HepG2 (cell line): ENCODE data around the gene CDK6. TPM values are rescaled to one million over a fixed set of nuclear protein-coding genes. Genes with fewer than 3 reads are reported as not detected.

Experiments
- ATAC-seq: fragments of 200-7000 bp; cut with Tn5 transposase; 3 replicates; pipeline ENCODE4 v1.9.1; 2020; ENCODE audit warnings: mild to moderate bottlenecking, moderate library complexity
- BruUV-seq: library from RNA; stranded (reverse); fragments of 400-500 nt; replicated peaks from 2 replicates; lab custom pipeline; 2021; lab: Mats Ljungman, UMichigan
- CTCF ChIA-PET: fragments of 300-600 bp; formaldehyde crosslinking; extraction: SDS; loops from one replicate; lab custom pipeline; 2021; ENCODE audit warnings: low total read pairs, inconsistent platforms, low intra/inter-chr PET ratio; lab: Yijun Ruan, JAX
- POLR2A ChIA-PET: fragments of 350-600 bp; sonication (Branson Sonifier 250); formaldehyde crosslinking; loops from one replicate; lab custom pipeline; 2020; ENCODE audit warnings: antibody characterized with exemption, inconsistent platforms; lab: Yijun Ruan, JAX
- DNase-seq: peaks from one replicate; pipeline ENCODE4 v3.0.0-alpha.2; 2015; ENCODE audit warnings: low spot score
- FAIRE-seq: peaks from 3 replicates; lab custom pipeline; 2011; peaks lifted over from hg19 to GRCh38; lab: Jason Lieb, UNC
- H2AFZ ChIP-seq: one replicate; pipeline ENCODE4 v1.6.1; 2011; ENCODE audit warnings: low read length, inconsistent platforms
- H3K27ac ChIP-seq: fragments of 300-600 bp; 3 replicates; pipeline ENCODE4 v1.8.0; 2011; ENCODE audit warnings: mixed run types, mild to moderate bottlenecking, mixed read lengths, low read length, inconsistent platforms; ENCODE audit not compliant: insufficient read depth; ENCODE audit errors: extremely low read length
- H3K27me3 ChIP-seq, 2 experiments: fragments of 200-600 bp in 1 of 2; 2 replicates in 1 of 2; 3 replicates in 1 of 2; pipeline versions ENCODE4 v1.6.0 to v1.8.0; 2011; ENCODE audit warnings: low read length in 2 of 2, mild to moderate bottlenecking in 2 of 2, moderate library complexity in 2 of 2, inconsistent platforms in 1 of 2; ENCODE audit not compliant: insufficient read depth in 2 of 2, control insufficient read depth in 1 of 2
- H3K36me3 ChIP-seq, 2 experiments: fragments of 200-600 bp in 1 of 2; replicated peaks in 1 of 2; 2 replicates in 1 of 2; 3 replicates in 1 of 2; pipeline versions ENCODE4 v1.5.1 to v1.8.0; 2011; ENCODE audit warnings: low read length in 2 of 2, inconsistent platforms in 1 of 2; ENCODE audit not compliant: insufficient read depth in 2 of 2, control insufficient read depth in 1 of 2
- H3K4me1 ChIP-seq: 2 replicates; pipeline ENCODE4 v1.5.1; 2012; ENCODE audit warnings: low read length, inconsistent platforms; ENCODE audit not compliant: insufficient read depth
- H3K4me2 ChIP-seq: 2 replicates; pipeline ENCODE4 v1.6.0; 2011; ENCODE audit warnings: low read depth, low read length, inconsistent platforms
- H3K4me3 ChIP-seq, 3 experiments: fragments of 200-600 bp in 1 of 3; sonication (generic), shearing (Covaris generic) in 1 of 3; replicated peaks in 1 of 3; 2 replicates each; pipeline ENCODE4 v1.5.1; 2011 to 2016; ENCODE audit warnings: low read length in 3 of 3, inconsistent platforms in 2 of 3, low read depth in 2 of 3, mild to moderate bottlenecking in 2 of 3, control low read depth in 1 of 3, mixed read lengths in 1 of 3; ENCODE audit not compliant: insufficient read depth in 1 of 3
- H3K79me2 ChIP-seq: one replicate; pipeline ENCODE4 v1.6.1; 2011; ENCODE audit warnings: low read length, inconsistent platforms; ENCODE audit not compliant: insufficient read depth
- H3K9ac ChIP-seq: 2 replicates; pipeline ENCODE4 v1.6.0; 2011; ENCODE audit warnings: mild to moderate bottlenecking, low read depth, low read length, inconsistent platforms; ENCODE audit not compliant: insufficient read depth
- H3K9me3 ChIP-seq: 2 replicates; pipeline ENCODE4 v1.5.1; 2012; ENCODE audit warnings: mild to moderate bottlenecking, low read length
- H4K20me1 ChIP-seq: 2 replicates; pipeline ENCODE4 v1.6.0; 2011; ENCODE audit warnings: inconsistent platforms, mild to moderate bottlenecking, low read length, moderate library complexity; ENCODE audit not compliant: insufficient read depth
- ATF6 ChIP-seq: sonication (generic); formaldehyde crosslinking; conservative IDR thresholded peaks from 2 replicates; pipeline ENCODE4 v1.4.0; 2020; ENCODE audit warnings: missing genetic modification reagents
- DR1 ChIP-seq: sonication (generic); formaldehyde crosslinking; IDR thresholded peaks from 2 replicates; pipeline ENCODE4 v1.8.0; 2021; ENCODE audit warnings: mild to moderate bottlenecking, missing genetic modification reagents, inconsistent platforms
- KDM2A ChIP-seq: sonication (generic); formaldehyde crosslinking; IDR thresholded peaks from 2 replicates; pipeline ENCODE4 v1.4.0; 2020; ENCODE audit warnings: low read depth, missing genetic modification reagents, borderline replicate concordance
- TARDBP ChIP-seq: sonication (generic); formaldehyde crosslinking; IDR thresholded peaks from 2 replicates; pipeline ENCODE4 v1.8.0; 2022; ENCODE audit warnings: mild to moderate bottlenecking, missing genetic modification reagents
- THRA ChIP-seq: sonication (generic); formaldehyde crosslinking; IDR thresholded peaks from 2 replicates; pipeline ENCODE4 v1.4.0; 2020; ENCODE audit warnings: missing genetic modification reagents, borderline replicate concordance
- TOE1 ChIP-seq: sonication (generic); formaldehyde crosslinking; IDR thresholded peaks from 2 replicates; pipeline ENCODE4 v1.4.0; 2020; ENCODE audit warnings: mild to moderate bottlenecking, missing genetic modification reagents
- ZFP1 ChIP-seq: IDR thresholded peaks from 2 replicates; pipeline ENCODE4 v1.6.1; 2016
- ZKSCAN5 ChIP-seq: sonication (generic); formaldehyde crosslinking; IDR thresholded peaks from 2 replicates; pipeline ENCODE4 v1.5.1; 2020; ENCODE audit warnings: mild to moderate bottlenecking, missing genetic modification reagents
- ZNF230 ChIP-seq: sonication (generic); formaldehyde crosslinking; IDR thresholded peaks from 2 replicates; pipeline ENCODE4 v1.4.0; 2020; ENCODE audit warnings: mild to moderate bottlenecking, missing genetic modification reagents
- ZNF382 ChIP-seq: sonication (generic); formaldehyde crosslinking; IDR thresholded peaks from 2 replicates; pipeline ENCODE4 v1.5.0; 2020; ENCODE audit warnings: missing genetic modification reagents, mild to moderate bottlenecking, borderline replicate concordance
- ZNF564 ChIP-seq: sonication (generic); formaldehyde crosslinking; IDR thresholded peaks from 2 replicates; pipeline ENCODE4 v1.8.1; 2023; ENCODE audit warnings: mild to moderate bottlenecking, missing genetic modification reagents
- ZNF646 ChIP-seq: sonication (generic); formaldehyde crosslinking; IDR thresholded peaks from 2 replicates; pipeline ENCODE4 v1.9.0; 2021; ENCODE audit warnings: mild to moderate bottlenecking, missing genetic modification reagents
- ZNF713 ChIP-seq: sonication (generic); formaldehyde crosslinking; IDR thresholded peaks from 2 replicates; pipeline ENCODE4 v1.4.0; 2020; ENCODE audit warnings: mild to moderate bottlenecking, missing genetic modification reagents
- WGBS: methylation state at CpG from one replicate; pipeline ENCODE4 v1.1.6; 2017; ENCODE audit warnings: low lambda C conversion rate; 5-methylcytosine and 5-hydroxymethylcytosine counted together
- in situ Hi-C: cut with HindIII; loops from 2 replicates; pipeline ENCODE4 v1.10.0; 2017; ENCODE audit warnings: low pct_unique_long_range_greater_than_20kb; ENCODE audit not compliant: extremely low pct_ligation_motif_present
- intact Hi-C: fragments of 100-400 bp; cut with micrococcal nuclease; formaldehyde crosslinking; loops from one replicate; pipeline ENCODE4 v1.10.0; 2022; ENCODE audit not compliant: unreplicated experiment
- polyA plus RNA-seq, 8 experiments: library from polyadenylated mRNA; depleted of rRNA in 3 of 8; stranded (reverse) in 7 of 8; unstranded in 1 of 8; fragments of >200 nt; fragmentation: Illumina TruSeq in 4 of 8; extraction: Trizol in 4 of 8; gene quantifications; 2 replicates each; pipeline versions ENCODE4 v1.2.1 to v1.2.3, GENCODE V29; 2011 to 2016; ENCODE audit warnings: low read depth in 4 of 8, missing spikeins in 1 of 8, mixed read lengths in 1 of 8; ENCODE audit not compliant: insufficient read depth in 1 of 8
- total RNA-seq, 5 experiments: library from RNA; depleted of rRNA; stranded (reverse); fragments of >200 nt; fragmentation: Illumina TruSeq; extraction: Trizol; gene quantifications; 2 replicates each; pipeline ENCODE4 v1.2.3, GENCODE V29; 2016; ENCODE audit warnings: low read depth in 1 of 5
- TF ChIP-seq, protein P1 (sequence below): conservative IDR thresholded peaks from 2 replicates; pipeline ENCODE4 v1.6.1; 2018; ENCODE audit warnings: missing genetic modification reagents

Gene CDK6
- total and polyA plus RNA-seq, 2 of the 13 experiments (the other 11 are each of a cell fraction or from before 2014, with no cell fraction given), result 34.6 to 90.8 TPM

- in situ Hi-C loops (no loop called here), intact Hi-C loops (loop anchor here (5.0 kb wide), 1 partner anchor 346 kb away; the partner anchor contains the start of gene HEPACAM2)
- Histone ChIP-seq H3K36me3 (no peaks in the 10 kb centered on the region), H2AFZ (no peak overlapping the region), H3K27ac (no peak overlapping the region), H3K79me2 (no peaks in the 10 kb centered on the region), H3K9me3 (no peaks in the 10 kb centered on the region), H3K4me3 (no peak overlapping the region), H4K20me1 (no peaks in the 10 kb centered on the region), H3K9ac (no peak overlapping the region), H3K4me1 (no peaks in the 10 kb centered on the region), H3K27me3 (no peaks in the 10 kb centered on the region), H3K4me2 (no peak overlapping the region)
- ATAC-seq (no peak), FAIRE-seq (no peak), DNase-seq (no peak)
- no TSS peak for BruUV-seq
- ChIA-PET POLR2A (no interaction called here), CTCF (no interaction called here)
- 43% methylated on average over 4 of the region's 4 CpGs for WGBS
- TF ChIP-seq ATF6 (no peak), KDM2A (no peak), ZNF713 (CRISPR knock-in tag) (no peak), ZNF382 (CRISPR knock-in tag) (no peak), ZFP1 (CRISPR knock-in tag) (no peak), ZKSCAN5 (CRISPR knock-in tag) (no peak), DR1 (CRISPR knock-in tag) (no peak), ZNF646 (CRISPR knock-in tag) (no peak), TOE1 (CRISPR knock-in tag) (no peak), ZNF564 (no peak), TARDBP (CRISPR knock-in tag) (no peak), THRA (CRISPR knock-in tag) (no peak), ZNF230 (CRISPR knock-in tag) (no peak)
- TF ChIP-seq, protein P1, sequence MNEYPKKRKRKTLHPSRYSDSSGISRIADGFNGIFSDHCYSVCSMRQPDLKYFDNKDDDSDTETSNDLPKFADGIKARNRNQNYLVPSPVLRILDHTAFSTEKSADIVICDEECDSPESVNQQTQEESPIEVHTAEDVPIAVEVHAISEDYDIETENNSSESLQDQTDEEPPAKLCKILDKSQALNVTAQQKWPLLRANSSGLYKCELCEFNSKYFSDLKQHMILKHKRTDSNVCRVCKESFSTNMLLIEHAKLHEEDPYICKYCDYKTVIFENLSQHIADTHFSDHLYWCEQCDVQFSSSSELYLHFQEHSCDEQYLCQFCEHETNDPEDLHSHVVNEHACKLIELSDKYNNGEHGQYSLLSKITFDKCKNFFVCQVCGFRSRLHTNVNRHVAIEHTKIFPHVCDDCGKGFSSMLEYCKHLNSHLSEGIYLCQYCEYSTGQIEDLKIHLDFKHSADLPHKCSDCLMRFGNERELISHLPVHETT (CRISPR knock-in tag), result no peak
Measured at GRCh38 chr7:92881091-92881485, 44.7 kb upstream of the CDK6 start.
